OCI-LY3 (cell line): Measurements from ENCODE around the gene EYS.

ENCODE experiments used
- EZH2phosphoT487 ChIP-seq: fragments of 200-600 bp; shearing (Covaris generic); IDR thresholded peaks from 2 replicates; pipeline ENCODE4 v1.6.1; 2018; ENCODE audit warnings: antibody characterized with exemption, mixed run types, low read depth
- TF ChIP-seq, protein P1 (sequence below): fragments of 200-600, 300-600 bp; sonication (generic); IDR thresholded peaks from 2 replicates; pipeline ENCODE4 v1.5.1; 2014; ENCODE audit warnings: antibody characterized with exemption, low read length, low read depth

DNA sequence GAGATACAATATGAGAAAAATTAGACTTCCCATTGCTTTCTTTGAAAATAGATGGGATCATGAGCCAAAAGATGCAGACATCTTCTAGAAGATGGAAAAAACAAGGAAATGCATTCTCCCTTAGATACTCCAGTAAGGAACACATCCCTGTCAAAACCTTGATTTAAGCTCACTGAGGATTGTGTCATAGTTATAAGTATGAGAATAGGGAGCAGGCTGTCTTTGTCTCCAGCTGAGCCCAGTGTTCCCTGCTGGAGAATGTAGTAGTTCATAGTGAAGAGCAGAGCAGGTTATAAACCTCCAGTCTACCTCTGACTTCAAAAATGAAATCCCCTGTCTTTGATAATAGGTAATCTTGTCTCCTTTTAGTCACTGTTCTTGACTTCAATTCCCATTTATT, 1481.5 kb downstream of the EYS start:
- TF ChIP-seq, protein P1, sequence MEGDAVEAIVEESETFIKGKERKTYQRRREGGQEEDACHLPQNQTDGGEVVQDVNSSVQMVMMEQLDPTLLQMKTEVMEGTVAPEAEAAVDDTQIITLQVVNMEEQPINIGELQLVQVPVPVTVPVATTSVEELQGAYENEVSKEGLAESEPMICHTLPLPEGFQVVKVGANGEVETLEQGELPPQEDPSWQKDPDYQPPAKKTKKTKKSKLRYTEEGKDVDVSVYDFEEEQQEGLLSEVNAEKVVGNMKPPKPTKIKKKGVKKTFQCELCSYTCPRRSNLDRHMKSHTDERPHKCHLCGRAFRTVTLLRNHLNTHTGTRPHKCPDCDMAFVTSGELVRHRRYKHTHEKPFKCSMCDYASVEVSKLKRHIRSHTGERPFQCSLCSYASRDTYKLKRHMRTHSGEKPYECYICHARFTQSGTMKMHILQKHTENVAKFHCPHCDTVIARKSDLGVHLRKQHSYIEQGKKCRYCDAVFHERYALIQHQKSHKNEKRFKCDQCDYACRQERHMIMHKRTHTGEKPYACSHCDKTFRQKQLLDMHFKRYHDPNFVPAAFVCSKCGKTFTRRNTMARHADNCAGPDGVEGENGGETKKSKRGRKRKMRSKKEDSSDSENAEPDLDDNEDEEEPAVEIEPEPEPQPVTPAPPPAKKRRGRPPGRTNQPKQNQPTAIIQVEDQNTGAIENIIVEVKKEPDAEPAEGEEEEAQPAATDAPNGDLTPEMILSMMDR = no peak
- no peak for TF ChIP-seq EZH2phosphoT487
